K562 (cell line): ENCODE results near the gene SIGLEC5. TPM values are rescaled to one million over a fixed set of nuclear protein-coding genes. Genes with fewer than 3 reads are reported as not detected.

Experiments
- ATAC-seq: fragments of 200-7000 bp; cut with Tn5 transposase; 3 replicates; pipeline ENCODE4 v1.9.1; 2020; ENCODE audit warnings: moderate library complexity
- BruUV-seq: library from RNA; stranded (reverse); fragments of 400-500 nt; replicated peaks from 2 replicates; lab custom pipeline; 2021; lab: Mats Ljungman, UMichigan
- CTCF ChIA-PET: fragments of 300-600 bp; formaldehyde crosslinking; extraction: SDS; loops from one replicate; lab custom pipeline; 2021; ENCODE audit warnings: low intra/inter-chr PET ratio; lab: Yijun Ruan, JAX
- POLR2A ChIA-PET: fragments of 300-600, 350-650 bp; sonication (Branson Sonifier 250); formaldehyde crosslinking; extraction: SDS; loops from one replicate; lab custom pipeline; 2021; ENCODE audit warnings: antibody characterized with exemption, inconsistent platforms; lab: Yijun Ruan, JAX
- DNase-seq, 4 experiments: peaks; one replicate each; pipeline versions ENCODE4 v3.0.0 to v3.0.0-alpha.2; 2011 to 2018; ENCODE audit warnings: low spot score in 3 of 4, mixed read lengths in 3 of 4; ENCODE audit errors: extremely low read depth in 1 of 4
- FAIRE-seq: peaks from 2 replicates; lab custom pipeline; 2011; peaks lifted over from hg19 to GRCh38; lab: Jason Lieb, UNC
- H2AFZ ChIP-seq: 2 replicates; pipeline ENCODE4 v1.6.0; 2011; ENCODE audit warnings: low read depth, low read length, control low read depth, inconsistent platforms
- H3K27ac ChIP-seq: fragments of 200-600 bp; 3 replicates; pipeline ENCODE4 v1.8.0; 2011; ENCODE audit warnings: low read depth, mild to moderate bottlenecking, control low read depth, inconsistent platforms, low read length, moderate library complexity, mixed read lengths; ENCODE audit errors: extremely low read depth
- H3K27me3 ChIP-seq, 2 experiments: fragments of 300-600 bp in 1 of 2; 2 replicates in 1 of 2; 3 replicates in 1 of 2; pipeline versions ENCODE4 v1.6.0 to v1.8.0; 2011; ENCODE audit warnings: inconsistent platforms in 2 of 2, low read length in 2 of 2, mild to moderate bottlenecking in 1 of 2, mixed read lengths in 1 of 2, moderate library complexity in 1 of 2; ENCODE audit not compliant: control insufficient read depth in 2 of 2, insufficient read depth in 2 of 2
- H3K36me3 ChIP-seq: fragments of 300-600 bp; 3 replicates; pipeline ENCODE4 v1.8.0; 2011; ENCODE audit warnings: mild to moderate bottlenecking, low read length, inconsistent platforms; ENCODE audit not compliant: control insufficient read depth, insufficient read depth
- H3K4me1 ChIP-seq, 2 experiments: fragments of 200-600 bp in 1 of 2; replicated peaks in 1 of 2; 2 replicates in 1 of 2; 3 replicates in 1 of 2; pipeline versions ENCODE4 v1.5.1 to v1.8.0; 2011; ENCODE audit warnings: inconsistent platforms in 2 of 2, low read length in 2 of 2, mild to moderate bottlenecking in 1 of 2, mixed read lengths in 1 of 2, moderate library complexity in 1 of 2; ENCODE audit not compliant: control insufficient read depth in 2 of 2, insufficient read depth in 2 of 2
- H3K4me2 ChIP-seq: 2 replicates; pipeline ENCODE4 v1.6.1; 2011; ENCODE audit warnings: low read length, control low read depth, inconsistent platforms, mixed read lengths; ENCODE audit not compliant: insufficient read depth
- H3K4me3 ChIP-seq: fragments of 200-600 bp; sonication (generic), shearing (Covaris generic); 2 replicates; pipeline ENCODE4 v1.5.1; 2016; ENCODE audit warnings: control low read depth, inconsistent platforms
- H3K79me2 ChIP-seq: fragments of 200-600 bp; 3 replicates; pipeline ENCODE4 v1.8.0; 2011; ENCODE audit warnings: low read length, inconsistent platforms; ENCODE audit not compliant: control insufficient read depth, insufficient read depth
- H3K9ac ChIP-seq, 2 experiments: 2 replicates each; pipeline versions ENCODE4 v1.6.0 to v1.6.1; 2011; ENCODE audit warnings: low read depth in 2 of 2, low read length in 2 of 2, control low read depth in 1 of 2, inconsistent platforms in 1 of 2, mild to moderate bottlenecking in 1 of 2, mixed read lengths in 1 of 2; ENCODE audit not compliant: insufficient read depth in 1 of 2
- H3K9me1 ChIP-seq: one replicate; pipeline ENCODE4 v1.6.0; 2011; ENCODE audit warnings: inconsistent platforms, mild to moderate bottlenecking, low read length, moderate library complexity; ENCODE audit not compliant: control insufficient read depth, insufficient read depth
- H3K9me3 ChIP-seq: replicated peaks from 2 replicates; pipeline ENCODE4 v1.5.1; 2011; ENCODE audit warnings: low read depth, low read length, inconsistent platforms; ENCODE audit not compliant: control insufficient read depth, insufficient read depth
- H4K20me1 ChIP-seq: replicated peaks from 2 replicates; pipeline ENCODE4 v1.6.1; 2011; ENCODE audit warnings: low read length, inconsistent platforms, mixed read lengths; ENCODE audit not compliant: control insufficient read depth, insufficient read depth
- CBFA2T2 ChIP-seq: fragments of 450-650 bp; conservative IDR thresholded peaks from 2 replicates; pipeline ENCODE4 v1.6.1; 2017; ENCODE audit warnings: mild to moderate bottlenecking
- EGR1 ChIP-seq: fragments of 450-650 bp; conservative IDR thresholded peaks from 2 replicates; pipeline ENCODE4 v1.6.1; 2017; ENCODE audit warnings: mild to moderate bottlenecking
- MTA1 ChIP-seq: fragments of 450-650 bp; IDR thresholded peaks from 2 replicates; pipeline ENCODE4 v1.6.1; 2017; ENCODE audit warnings: borderline replicate concordance
- POLR2B ChIP-seq: fragments of 450-650 bp; IDR thresholded peaks from 2 replicates; pipeline ENCODE4 v1.6.1; 2018; ENCODE audit warnings: low read depth; ENCODE audit not compliant: partially characterized antibody
- POLR2G ChIP-seq: fragments of 200-400 bp; formaldehyde crosslinking; IDR thresholded peaks from 2 replicates; pipeline ENCODE4 v1.6.1; 2017; ENCODE audit warnings: low read depth, mild to moderate bottlenecking, antibody characterized with exemption, low read length, moderate library complexity
- SMARCA5 ChIP-seq: fragments of 450-650 bp; IDR thresholded peaks from 2 replicates; pipeline ENCODE4 v1.6.1; 2016
- SREBF1 ChIP-seq: fragments of 150-350 bp; IDR thresholded peaks from 2 replicates; pipeline ENCODE4 v1.6.1; 2014; ENCODE audit warnings: antibody characterized with exemption, low read depth, low read length, borderline replicate concordance
- ZBTB43 ChIP-seq: sonication (generic); formaldehyde crosslinking; IDR thresholded peaks from 2 replicates; pipeline ENCODE4 v1.8.0; 2023; ENCODE audit warnings: mild to moderate bottlenecking, missing genetic modification reagents
- WGBS: fragments of 100-300 bp; shearing (Covaris generic); methylation state at CpG from one replicate; pipeline ENCODE4 v1.1.6; 2016; ENCODE audit warnings: low coverage, mixed read lengths; ENCODE audit not compliant: insufficient coverage; ENCODE audit errors: missing lambda C conversion rate; 5-methylcytosine and 5-hydroxymethylcytosine counted together
- in situ Hi-C: fragments of 300-500 bp; cut with MboI; formaldehyde crosslinking; loops from 4 replicates; pipeline ENCODE4 v1.15.0; 2018; ENCODE audit warnings: inconsistent platforms, mixed read lengths
- intact Hi-C: fragments of 100-400 bp; cut with micrococcal nuclease; formaldehyde crosslinking; loops from 2 replicates; pipeline ENCODE4 v1.14.2; 2022
- polyA plus RNA-seq, 8 experiments: library from polyadenylated mRNA; depleted of rRNA in 4 of 8; stranded (reverse) in 5 of 8; unstranded in 3 of 8; fragments of >200 nt; fragmentation: Nextera tagmentation in 2 of 8; fragmentation: Illumina TruSeq in 1 of 8; extraction: Ambion mirVana in 2 of 8; extraction: Trizol in 1 of 8; gene quantifications; 2 replicates each; pipeline versions ENCODE4 v1.2.1 to v1.2.3, GENCODE V29; 2011 to 2014; ENCODE audit warnings: inconsistent platforms in 1 of 8, missing spikeins in 1 of 8
- total RNA-seq, 7 experiments: library from RNA; depleted of rRNA in 6 of 7; stranded (reverse); fragments of >200 nt in 6 of 7; fragmentation: Illumina TruSeq in 2 of 7; extraction: Trizol in 2 of 7; gene quantifications; 2 replicates each; pipeline versions ENCODE4 v1.2.1 to v1.2.3, GENCODE V29; 2011 to 2021; ENCODE audit warnings: low replicate concordance in 1 of 7

Gene SIGLEC5
- total and polyA plus RNA-seq, 9 of the 15 experiments (the other 6 are each of a cell fraction or from before 2014, with no cell fraction given): 0.14 TPM; not detected in 8

GRCh38 chr19:51592521-51592920 lies 37.7 kb downstream of the SIGLEC5 start (continued):
- no peak for TF ChIP-seq ZBTB43 (CRISPR knock-in tag)
- no peak for TF ChIP-seq MTA1
- 0 out of 2 replicates have a peak, but pooled peaks have one; percentile 10 for TF ChIP-seq CBFA2T2
- TF ChIP-seq POLR2B: no peak
- TF ChIP-seq EGR1: no peak
- TF ChIP-seq SREBF1: no peak
- TF ChIP-seq, all 486 proteins: peak for 5

GRCh38 chr19:51590441-51590840 lies 39.8 kb downstream of the SIGLEC5 start:
- DNase-seq: no peak
- no peak overlapping the region for H3K4me3 ChIP-seq
- WGBS: 97% methylated on average over 3 of the region's 3 CpGs
- no peak overlapping the region for H3K4me2 ChIP-seq
- no peaks in the 10 kb centered on the region for H3K27me3 ChIP-seq
- peaks cover 42% of the 10 kb centered on the region for H3K36me3 ChIP-seq
- ChIA-PET CTCF (no interaction called here), POLR2A (no interaction called here)
- H3K9me1 ChIP-seq: no peaks in the 10 kb centered on the region
- intact Hi-C loops: no loop called here
- no peak overlapping the region for H2AFZ ChIP-seq
- H3K79me2 ChIP-seq: no peaks in the 10 kb centered on the region; the same call in 2 of the 3 replicates
- peaks cover 15 to 30% of the 10 kb centered on the region in 2 experiments for H3K4me1 ChIP-seq
- no peak overlapping the region for H3K27ac ChIP-seq
- no peak for ATAC-seq
- no peak overlapping the region for H3K9ac ChIP-seq
- TF ChIP-seq SMARCA5: no peak
- 0 out of 2 replicates have a peak, but pooled peaks have one; percentile 19 for TF ChIP-seq POLR2G
- FAIRE-seq: no peak
- H4K20me1 ChIP-seq: no peaks in the 10 kb centered on the region
- in situ Hi-C loops: no loop called here
- H3K9me3 ChIP-seq: peaks cover 35% of the 10 kb centered on the region
- BruUV-seq: no TSS peak
